ENCODE results near the gene PANK4. TPM values are rescaled to one million over a fixed set of nuclear protein-coding genes. Genes with fewer than 3 reads are reported as not detected.
"Not testable (repeated sequence)": the region's sequence is repeated elsewhere in the genome, so short reads cannot be mapped to it uniquely, and the experiment has no call there.

PANK4 gene
- total and polyA plus RNA-seq, 2 donors: 21.6 to 27.1 TPM

DNA sequence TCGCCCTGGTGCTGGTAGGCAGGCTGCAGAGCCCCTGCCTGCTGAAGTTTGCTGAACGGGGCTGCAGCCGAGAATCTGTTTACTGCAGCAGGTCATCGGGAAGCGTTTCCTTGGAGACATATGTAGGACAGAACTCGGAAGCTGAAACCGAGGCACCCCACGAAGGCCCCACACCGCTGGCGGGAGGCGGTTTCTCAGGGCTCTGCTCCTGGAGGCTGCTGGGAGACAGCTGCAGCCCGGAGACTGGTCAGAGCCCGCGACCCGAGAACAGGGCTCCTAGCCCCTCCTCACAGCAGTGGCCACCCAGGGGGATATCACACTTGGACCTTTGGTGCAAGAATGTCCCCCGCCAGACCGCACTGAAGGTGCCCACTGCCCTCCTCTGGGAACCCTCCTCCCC, 63.0 kb downstream of the PANK4 start:
- Histone ChIP-seq H3K4me1 (ENCODE audit: control insufficient read depth in 2 of 2, insufficient read depth in 2 of 2, low read length in 2 of 2) (no peaks in the 10 kb centered on the region), H3K27ac (ENCODE audit: low read depth in 1 of 2, low read length in 1 of 2) (no peak overlapping the region), H3K4me3 (ENCODE audit: low read length in 2 of 2) (no peak overlapping the region), H3K27me3 (ENCODE audit: control insufficient read depth in 2 of 2, insufficient read depth in 1 of 2, low read length in 1 of 2) (peaks cover 0 to 43% of the 10 kb centered on the region in 2 donors), H3K36me3 (ENCODE audit: control insufficient read depth in 2 of 2, insufficient read depth in 2 of 2, low read length in 1 of 2) (no peaks in the 10 kb centered on the region), H3K9me3 (ENCODE audit: control insufficient read depth in 2 of 2, insufficient read depth in 1 of 2, low read length in 1 of 2) (no peaks in the 10 kb centered on the region)
- DNase-seq (ENCODE audit: low read depth in 6 of 9, low spot score in 9 of 9): no peak
- 68% methylated on average over 17 of the region's 17 CpGs for WGBS

GRCh38 chr1:2462819-2463218, 63.6 kb downstream of the PANK4 start:
- 81% methylated on average over 15 of the region's 15 CpGs for WGBS
- H3K4me1 ChIP-seq (ENCODE audit: control insufficient read depth in 2 of 2, insufficient read depth in 2 of 2, low read length in 2 of 2): no peaks in the 10 kb centered on the region
- no peak overlapping the region for H3K27ac ChIP-seq (ENCODE audit: low read depth in 1 of 2, low read length in 1 of 2)
- H3K27me3 ChIP-seq (ENCODE audit: control insufficient read depth in 2 of 2, insufficient read depth in 1 of 2, low read length in 1 of 2): peaks cover 0 to 37% of the 10 kb centered on the region in 2 donors
- no peaks in the 10 kb centered on the region for H3K9me3 ChIP-seq (ENCODE audit: control insufficient read depth in 2 of 2, insufficient read depth in 1 of 2, low read length in 1 of 2)
- H3K36me3 ChIP-seq (ENCODE audit: control insufficient read depth in 2 of 2, insufficient read depth in 2 of 2, low read length in 1 of 2): no peaks in the 10 kb centered on the region
- no peak for DNase-seq (ENCODE audit: low read depth in 6 of 9, low spot score in 9 of 9)
- H3K4me3 ChIP-seq (ENCODE audit: low read length in 2 of 2): no peak overlapping the region

- no peak for DNase-seq (ENCODE audit: low read depth in 6 of 9, low spot score in 9 of 9)
- H3K9me3 ChIP-seq (ENCODE audit: control insufficient read depth in 2 of 2, insufficient read depth in 1 of 2, low read length in 1 of 2): no peaks in the 10 kb centered on the region
- no peaks in the 10 kb centered on the region for H3K4me1 ChIP-seq (ENCODE audit: control insufficient read depth in 2 of 2, insufficient read depth in 2 of 2, low read length in 2 of 2)
- H3K36me3 ChIP-seq (ENCODE audit: control insufficient read depth in 2 of 2, insufficient read depth in 2 of 2, low read length in 1 of 2): no peaks in the 10 kb centered on the region
- peaks cover 0 to 22% of the 10 kb centered on the region in 2 donors for H3K27me3 ChIP-seq (ENCODE audit: control insufficient read depth in 2 of 2, insufficient read depth in 1 of 2, low read length in 1 of 2)
- H3K27ac ChIP-seq (ENCODE audit: low read depth in 1 of 2, low read length in 1 of 2): no peak overlapping the region
- 91% methylated on average over 18 of the region's 18 CpGs for WGBS
- H3K4me3 ChIP-seq (ENCODE audit: low read length in 2 of 2): no peak overlapping the region
Measured at GRCh38 chr1:2460996-2461751, 65.2 kb downstream of the PANK4 start.

- no peak overlapping the region for H3K27ac ChIP-seq (ENCODE audit: low read depth in 1 of 2, low read length in 1 of 2)
- DNase-seq (ENCODE audit: low read depth in 6 of 9, low spot score in 9 of 9): no peak
- no peak overlapping the region for H3K4me3 ChIP-seq (ENCODE audit: low read length in 2 of 2)
- H3K4me1 ChIP-seq (ENCODE audit: control insufficient read depth in 2 of 2, insufficient read depth in 2 of 2, low read length in 2 of 2): no peaks in the 10 kb centered on the region
- H3K27me3 ChIP-seq (ENCODE audit: control insufficient read depth in 2 of 2, insufficient read depth in 1 of 2, low read length in 1 of 2): peaks cover 0 to 19% of the 10 kb centered on the region in 2 donors
- H3K36me3 ChIP-seq (ENCODE audit: control insufficient read depth in 2 of 2, insufficient read depth in 2 of 2, low read length in 1 of 2): no peaks in the 10 kb centered on the region
- H3K9me3 ChIP-seq (ENCODE audit: control insufficient read depth in 2 of 2, insufficient read depth in 1 of 2, low read length in 1 of 2): no peaks in the 10 kb centered on the region
- 68% methylated on average over 8 of the region's 8 CpGs for WGBS
Measured at GRCh38 chr1:2460203-2460602, 66.2 kb downstream of the PANK4 start.

DNA sequence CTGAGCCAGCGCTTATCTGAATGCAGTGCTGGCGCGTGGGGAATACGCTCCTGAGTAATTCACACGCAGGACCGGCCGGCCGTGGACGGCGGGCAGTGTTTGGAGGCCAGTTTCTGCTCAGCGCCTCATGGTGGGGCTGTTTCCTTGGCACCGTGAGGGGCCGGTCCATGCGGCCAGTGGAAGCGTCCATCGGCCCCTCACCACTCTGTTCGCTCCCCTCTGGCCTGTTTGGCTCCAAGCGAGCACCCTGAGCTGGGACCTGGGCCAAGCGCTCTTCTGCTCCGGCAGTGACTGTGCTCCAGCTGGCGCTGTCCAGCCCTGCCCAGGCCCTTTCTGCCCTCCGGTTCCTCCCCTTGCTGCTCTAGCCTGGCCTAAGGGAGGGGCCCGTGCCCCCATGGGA, 66.6 kb downstream of the PANK4 start:
- no peak for DNase-seq (ENCODE audit: low read depth in 6 of 9, low spot score in 9 of 9)
- Histone ChIP-seq H3K27me3 (ENCODE audit: control insufficient read depth in 2 of 2, insufficient read depth in 1 of 2, low read length in 1 of 2) (peaks cover 0 to 17% of the 10 kb centered on the region in 2 donors), H3K9me3 (ENCODE audit: control insufficient read depth in 2 of 2, insufficient read depth in 1 of 2, low read length in 1 of 2) (no peaks in the 10 kb centered on the region), H3K4me1 (ENCODE audit: control insufficient read depth in 2 of 2, insufficient read depth in 2 of 2, low read length in 2 of 2) (no peaks in the 10 kb centered on the region), H3K36me3 (ENCODE audit: control insufficient read depth in 2 of 2, insufficient read depth in 2 of 2, low read length in 1 of 2) (no peaks in the 10 kb centered on the region), H3K4me3 (ENCODE audit: low read length in 2 of 2) (no peak overlapping the region), H3K27ac (ENCODE audit: low read depth in 1 of 2, low read length in 1 of 2) (no peak overlapping the region)
- 88% methylated on average over 23 of the region's 23 CpGs for WGBS

- H3K36me3 ChIP-seq (ENCODE audit: control insufficient read depth in 2 of 2, insufficient read depth in 2 of 2, low read length in 1 of 2); H3K9me3 ChIP-seq (ENCODE audit: control insufficient read depth in 2 of 2, insufficient read depth in 1 of 2, low read length in 1 of 2); DNase-seq (ENCODE audit: low read depth in 6 of 9, low spot score in 9 of 9); H3K4me3 ChIP-seq (ENCODE audit: low read length in 2 of 2); H3K4me1 ChIP-seq (ENCODE audit: control insufficient read depth in 2 of 2, insufficient read depth in 2 of 2, low read length in 2 of 2); H3K27ac ChIP-seq (ENCODE audit: low read depth in 1 of 2, low read length in 1 of 2): not testable (repeated sequence)
- WGBS: 90% methylated on average over 14 of the region's 16 CpGs
- peaks cover 0 to 17% of the 10 kb centered on the region in 2 donors for H3K27me3 ChIP-seq (ENCODE audit: control insufficient read depth in 2 of 2, insufficient read depth in 1 of 2, low read length in 1 of 2)
Measured at GRCh38 chr1:2459102-2459753, 67.2 kb downstream of the PANK4 start.

GRCh38 chr1:2458687-2459086, 67.7 kb downstream of the PANK4 start:
- DNase-seq (ENCODE audit: low read depth in 6 of 9, low spot score in 9 of 9): no peak
- Histone ChIP-seq H3K4me3 (ENCODE audit: low read length in 2 of 2) (no peak overlapping the region), H3K36me3 (ENCODE audit: control insufficient read depth in 2 of 2, insufficient read depth in 2 of 2, low read length in 1 of 2) (no peaks in the 10 kb centered on the region), H3K9me3 (ENCODE audit: control insufficient read depth in 2 of 2, insufficient read depth in 1 of 2, low read length in 1 of 2) (no peaks in the 10 kb centered on the region), H3K4me1 (ENCODE audit: control insufficient read depth in 2 of 2, insufficient read depth in 2 of 2, low read length in 2 of 2) (no peaks in the 10 kb centered on the region), H3K27ac (ENCODE audit: low read depth in 1 of 2, low read length in 1 of 2) (no peak overlapping the region), H3K27me3 (ENCODE audit: control insufficient read depth in 2 of 2, insufficient read depth in 1 of 2, low read length in 1 of 2) (peaks cover 0 to 13% of the 10 kb centered on the region in 2 donors)
- 93% methylated on average over 18 of the region's 18 CpGs for WGBS

Other genes starting within 250 kb of the PANK4 start
- 5.7 TPM for gene MORN1, start 135.0 kb downstream of the PANK4 start, total RNA-seq
- gene MORN1, start 135.0 kb downstream of the PANK4 start, polyA plus RNA-seq: 6.4 TPM
- 58.6 TPM for gene RER1, start 134.8 kb downstream of the PANK4 start, total RNA-seq
- 85.8 TPM for gene RER1, start 134.8 kb downstream of the PANK4 start, polyA plus RNA-seq
- gene PEX10, start 114.0 kb downstream of the PANK4 start, total RNA-seq: 8.8 TPM
- gene PEX10, start 114.0 kb downstream of the PANK4 start, polyA plus RNA-seq: 16.0 TPM
- 0.90 TPM for gene PLCH2, start 50.3 kb downstream of the PANK4 start, total RNA-seq
- gene PLCH2, start 50.3 kb downstream of the PANK4 start, polyA plus RNA-seq: 34.4 TPM
- 0.38 TPM for gene HES5, start 3.7 kb upstream of the PANK4 start, total RNA-seq
- 0.55 TPM for gene HES5, start 3.7 kb upstream of the PANK4 start, polyA plus RNA-seq
- gene TNFRSF14, start 29.8 kb upstream of the PANK4 start, total RNA-seq: 72.4 TPM
- gene TNFRSF14, start 29.8 kb upstream of the PANK4 start, polyA plus RNA-seq: 233 TPM
- gene PRXL2B, start 60.2 kb upstream of the PANK4 start, total RNA-seq: 11.8 TPM
- gene PRXL2B, start 60.2 kb upstream of the PANK4 start, polyA plus RNA-seq: 12.3 TPM
- gene MMEL1, start 106.4 kb upstream of the PANK4 start, total RNA-seq: 0.33 TPM
- gene MMEL1, start 106.4 kb upstream of the PANK4 start, polyA plus RNA-seq: 1.8 TPM

Data from thymus (tissue), 11 donors.